ENCODE data around the gene CHST1.

CHST1 gene, protein sequence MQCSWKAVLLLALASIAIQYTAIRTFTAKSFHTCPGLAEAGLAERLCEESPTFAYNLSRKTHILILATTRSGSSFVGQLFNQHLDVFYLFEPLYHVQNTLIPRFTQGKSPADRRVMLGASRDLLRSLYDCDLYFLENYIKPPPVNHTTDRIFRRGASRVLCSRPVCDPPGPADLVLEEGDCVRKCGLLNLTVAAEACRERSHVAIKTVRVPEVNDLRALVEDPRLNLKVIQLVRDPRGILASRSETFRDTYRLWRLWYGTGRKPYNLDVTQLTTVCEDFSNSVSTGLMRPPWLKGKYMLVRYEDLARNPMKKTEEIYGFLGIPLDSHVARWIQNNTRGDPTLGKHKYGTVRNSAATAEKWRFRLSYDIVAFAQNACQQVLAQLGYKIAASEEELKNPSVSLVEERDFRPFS
- 0 to 0.10 (median 0.04) reads per million in 4 experiments for total RNA-seq

GRCh38 chr11:45665206-45665932 is at the start of gene CHST1:
Gene CHST1, minus strand, starts transcription at chr11:45665622. Its CDS starts 14,699 bp downstream, at chr11:45650923.
- DNase-seq, result no peak

GRCh38 chr11:45713573-45713972 is 48.2 kb upstream of the CHST1 start:
- DNase-seq, result no peak

- DNase-seq, result no peak
These were observed 45.1 kb upstream of the CHST1 start for GRCh38 chr11:45710561-45710960.

GRCh38 chr11:45708887-45709663 is 43.7 kb upstream of the CHST1 start:
- no peak for DNase-seq

DNA sequence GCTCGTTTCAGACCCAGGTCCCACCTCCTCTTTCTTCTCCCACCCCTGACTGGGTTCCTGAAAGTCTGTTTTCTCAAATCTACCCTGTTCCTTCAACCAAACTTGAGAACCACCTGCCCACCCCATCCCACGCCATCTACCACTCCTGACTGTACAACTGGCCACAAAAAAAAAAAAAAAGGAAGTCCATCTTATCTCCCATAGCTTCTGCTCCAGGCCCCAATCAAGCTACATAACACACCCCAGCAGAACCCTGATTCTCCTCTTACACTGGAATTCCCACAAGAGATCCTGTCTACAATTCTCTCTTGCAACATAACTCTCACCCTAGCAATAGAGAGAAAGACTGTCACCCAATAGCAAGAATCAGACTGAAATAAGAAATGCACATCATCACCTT is 39.2 kb upstream of the CHST1 start:
- DNase-seq, result no peak

DNA sequence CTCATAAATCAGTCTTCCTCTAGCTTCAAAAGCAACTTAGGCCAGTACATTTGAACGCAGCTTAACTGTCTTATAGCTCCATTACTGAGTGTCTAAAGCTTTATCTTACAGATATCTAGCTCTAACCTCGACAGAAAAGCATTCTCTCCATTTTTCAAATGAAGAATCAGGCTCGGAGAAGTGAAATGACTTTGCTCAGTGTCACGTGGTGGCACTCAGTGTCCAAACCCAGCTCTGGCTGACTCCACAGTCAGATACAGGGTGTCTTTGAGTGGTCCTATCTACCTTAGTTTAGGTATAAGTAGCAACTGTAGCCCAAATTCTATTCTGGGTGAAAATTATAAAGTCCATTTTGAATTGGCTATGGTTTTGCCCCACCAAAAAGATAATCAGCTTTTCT is 38.7 kb upstream of the CHST1 start:
- no peak for DNase-seq

- no peak for DNase-seq
These were observed 37.1 kb upstream of the CHST1 start for GRCh38 chr11:45702511-45702910.

DNA sequence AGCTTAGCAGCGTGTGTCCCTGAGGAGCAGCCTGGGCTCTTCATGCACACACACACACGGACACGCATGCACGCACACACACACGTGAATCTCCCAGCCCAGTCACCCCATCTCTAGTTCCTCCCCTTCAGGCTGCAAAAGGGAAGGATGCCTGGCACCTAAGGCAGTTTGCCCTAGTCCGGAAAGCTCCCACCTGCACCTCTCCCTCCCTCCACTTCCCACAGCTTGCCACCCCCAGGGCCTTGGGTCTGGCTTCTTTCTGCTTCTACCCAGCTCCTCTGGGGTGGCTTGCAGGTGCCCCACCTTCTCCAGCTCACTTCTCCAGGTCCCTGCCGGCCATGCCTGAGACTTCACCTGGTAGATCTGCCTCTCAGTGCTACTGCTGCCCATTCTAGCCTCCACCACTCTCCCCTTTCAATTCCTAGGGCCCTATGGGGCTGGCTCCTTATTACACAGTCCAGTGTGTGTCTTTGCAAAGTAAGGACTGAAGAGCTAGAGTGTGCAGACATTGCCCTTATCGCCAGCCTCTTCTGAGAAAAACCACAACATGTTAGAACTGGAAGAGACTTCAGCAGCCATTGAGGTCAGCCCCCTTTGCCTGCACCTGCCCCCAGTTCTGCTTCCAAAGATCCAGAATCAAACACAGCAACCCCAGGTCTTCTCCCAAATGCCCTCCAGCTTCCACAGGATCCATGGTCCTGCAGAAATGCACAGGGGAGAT is 33.5 kb upstream of the CHST1 start:
- no peak for DNase-seq

DNA sequence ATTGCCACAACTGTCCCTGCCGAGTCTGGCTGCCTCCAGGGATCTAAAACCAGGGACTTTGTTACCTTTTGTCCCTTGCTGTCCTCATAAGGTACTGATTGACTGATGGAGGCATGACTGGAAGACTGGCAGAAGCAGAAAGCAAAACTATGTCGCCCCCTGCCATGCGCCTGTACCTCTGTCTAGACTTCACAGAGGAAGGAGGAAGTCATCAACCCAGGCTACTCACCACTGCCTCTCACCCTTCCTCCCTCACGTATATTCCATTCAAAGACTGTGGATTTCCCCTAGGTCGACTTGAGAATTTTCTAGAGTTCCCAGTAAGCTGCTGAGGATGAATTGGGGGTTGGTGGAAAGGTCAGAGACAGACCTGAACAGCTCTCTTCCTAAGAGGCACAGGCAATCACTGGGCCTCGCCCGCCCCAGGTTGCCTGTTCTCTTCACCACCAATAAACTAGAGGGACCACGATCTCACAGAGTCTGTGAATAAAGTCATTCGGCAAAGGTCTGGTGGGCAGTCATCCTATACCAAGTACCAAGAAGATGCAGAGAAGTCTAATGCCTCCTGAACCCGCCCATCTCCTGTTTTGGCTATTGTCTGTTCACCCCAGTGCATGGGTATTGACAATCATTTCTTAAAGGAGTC is 27.5 kb upstream of the CHST1 start:
- no peak for DNase-seq

GRCh38 chr11:45688472-45689033 is 23.1 kb upstream of the CHST1 start:
- no peak for DNase-seq

GRCh38 chr11:45687836-45688235 is 22.4 kb upstream of the CHST1 start:
- no peak for DNase-seq

DNA sequence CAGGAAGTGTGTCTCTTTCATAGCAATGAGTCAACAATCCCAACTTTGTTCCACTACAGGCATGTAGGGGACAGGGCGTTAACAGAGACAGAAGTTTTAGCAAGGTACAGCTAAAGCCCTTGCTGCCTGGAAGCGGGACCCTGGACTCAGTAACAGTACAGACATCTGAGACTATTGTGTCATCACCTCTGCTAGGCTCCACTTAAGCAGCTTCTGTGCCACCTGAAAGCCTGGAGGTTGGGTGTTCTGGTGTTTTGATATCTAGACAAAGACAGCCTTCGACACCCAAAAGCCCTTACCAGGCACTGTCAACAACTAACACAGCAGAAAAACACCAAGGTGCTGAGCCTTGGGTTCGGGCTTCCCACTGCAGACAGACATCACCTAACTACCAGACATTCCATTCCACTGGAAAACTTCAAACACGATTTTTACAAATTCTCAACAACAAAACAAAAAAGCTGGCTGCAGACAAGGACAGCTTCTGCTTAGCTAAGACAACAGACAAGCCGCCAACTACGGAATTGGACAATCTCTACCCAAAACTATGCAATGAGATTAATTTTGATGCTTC is 20.6 kb upstream of the CHST1 start:
- no peak for DNase-seq

GRCh38 chr11:45684440-45684839 is 19.0 kb upstream of the CHST1 start:
- DNase-seq, result no peak

- DNase-seq, result no peak
These were observed 18.0 kb upstream of the CHST1 start for GRCh38 chr11:45683271-45684058.

DNA sequence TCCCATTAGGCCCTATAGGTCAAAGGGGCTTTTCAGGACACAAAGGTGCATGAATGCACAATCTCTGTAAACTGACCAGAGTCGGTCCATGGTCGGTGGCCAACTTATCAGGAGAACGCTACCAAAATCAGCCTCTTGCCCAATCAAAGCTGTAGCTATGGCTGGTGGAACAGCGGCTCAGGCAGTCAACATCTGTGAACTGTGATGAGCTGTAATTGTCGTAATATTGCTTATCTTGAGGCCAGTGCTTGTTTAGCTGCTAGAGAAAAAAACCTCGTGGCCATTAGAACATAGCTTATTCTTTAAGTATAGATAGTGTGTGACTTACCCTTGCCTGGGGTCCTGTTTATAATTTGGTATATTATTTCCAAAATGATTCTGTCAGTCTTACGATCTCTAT is 14.4 kb upstream of the CHST1 start:
- DNase-seq, result no peak

DNA sequence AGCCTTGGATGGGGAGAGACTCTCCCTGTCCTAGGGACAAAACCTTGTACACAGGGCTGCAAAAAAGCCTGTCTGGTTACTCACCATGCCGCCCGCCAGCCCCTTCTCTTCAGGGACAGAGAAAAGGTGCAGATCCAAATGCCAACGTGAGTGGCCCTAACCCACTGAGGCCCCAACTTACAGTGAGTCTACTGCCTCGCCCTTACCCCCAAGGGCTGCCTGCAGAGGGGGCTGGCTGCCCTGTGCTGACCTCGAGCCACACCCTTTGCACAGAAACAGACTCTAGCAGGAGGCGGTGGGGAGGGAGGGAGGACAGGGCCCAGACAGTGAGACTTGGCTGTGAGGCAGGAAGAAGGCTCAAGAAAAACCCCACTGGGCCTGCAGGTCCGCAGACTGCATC is 13.6 kb upstream of the CHST1 start:
- DNase-seq, result no peak

DNA sequence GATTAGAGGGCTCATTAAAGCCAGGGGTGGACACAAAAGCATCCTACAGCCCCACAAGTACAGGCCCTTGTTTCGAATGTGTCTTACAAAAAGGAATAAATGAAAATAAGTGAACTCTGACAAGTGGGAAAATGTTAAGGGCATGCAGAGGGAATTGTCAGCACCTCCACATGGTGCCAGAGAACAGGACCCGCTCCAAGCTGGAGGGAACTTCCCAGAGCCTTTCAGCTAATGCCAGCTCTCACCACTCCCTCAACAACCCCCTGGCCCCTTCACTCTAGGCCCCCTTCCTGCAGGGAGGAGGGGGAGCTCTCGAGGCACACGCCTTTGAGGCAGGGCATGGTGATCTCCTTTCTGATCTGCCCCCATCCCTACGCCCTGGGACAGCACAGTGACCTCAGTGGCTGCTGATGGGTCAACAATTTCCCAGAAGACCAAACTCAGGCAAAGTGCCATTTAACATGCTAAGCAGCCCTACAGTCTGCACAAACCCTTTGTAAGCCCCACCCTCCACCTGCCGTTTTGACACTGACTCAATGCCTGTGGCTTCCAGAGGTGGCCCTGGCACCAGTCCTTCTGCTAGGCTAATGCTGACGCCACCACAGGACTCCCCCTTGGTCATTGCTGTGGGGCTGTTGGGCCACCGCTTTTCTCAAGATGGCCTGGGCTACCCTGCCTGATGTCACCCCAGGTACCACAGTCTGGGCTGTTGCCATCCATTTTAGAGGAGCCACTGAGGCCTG is 12.5 kb upstream of the CHST1 start:
- no peak for DNase-seq

DNA sequence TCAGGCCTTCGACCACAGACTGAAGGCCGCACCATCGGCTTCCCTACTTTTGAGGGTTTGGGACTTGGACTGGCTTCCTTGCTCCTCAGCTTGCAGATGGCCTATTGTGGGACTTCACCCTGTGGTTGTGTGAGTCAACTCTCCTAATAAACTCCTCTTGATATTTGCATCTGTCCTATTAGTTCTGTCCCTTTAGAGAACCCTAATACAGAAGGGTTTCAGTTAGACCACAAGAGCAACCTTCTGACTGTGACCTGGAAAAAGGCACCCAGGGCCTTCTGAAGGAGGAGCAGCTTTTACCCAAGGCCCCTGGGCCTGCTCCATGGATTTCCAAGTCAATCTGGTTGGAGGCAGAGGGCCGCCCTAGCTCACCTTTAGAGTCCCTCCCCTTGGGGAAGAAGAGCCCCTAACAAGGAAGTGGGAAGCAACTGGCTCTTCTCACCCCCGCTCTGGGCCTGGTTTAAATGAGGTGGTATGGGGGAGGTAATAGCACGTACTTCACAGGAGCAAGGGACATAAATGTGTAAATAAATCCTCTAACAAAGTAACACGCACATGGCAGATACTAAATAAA is 11.2 kb upstream of the CHST1 start:
- DNase-seq, result no peak

GRCh38 chr11:45675646-45676045 is 10.2 kb upstream of the CHST1 start:
- DNase-seq, result no peak

All from effector CD8-positive, alpha-beta T cell (primary cell).